ENCODE results near the gene ERVFRD-1. TPM values are rescaled to one million over a fixed set of nuclear protein-coding genes. Genes with fewer than 3 reads are reported as not detected.

ERVFRD-1 gene
- total RNA-seq, 6 experiments from 2014 or later: 0.12 TPM; not detected in 5

GRCh38 chr6:11055127-11055627 is 56.3 kb downstream of the ERVFRD-1 start:
- Histone ChIP-seq H3K27ac (peak overlapping the region; percentile 12 to 72 (median 63)), H3K9me3 (no peaks in the 10 kb centered on the region), H3K4me1 (peaks cover 0 to 56% (median 15%) of the 10 kb centered on the region in 4 donors), H3K4me3 (no peak overlapping the region), H3K27me3 (no peaks in the 10 kb centered on the region), H3K36me3 (no peaks in the 10 kb centered on the region)
- intact Hi-C loops (cut with DNase I): no loop called here
- WGBS (ENCODE audit: insufficient coverage, low coverage, low lambda C conversion rate, missing lambda C conversion rate): 14% methylated on average over 4 of the region's 4 CpGs
- ATAC-seq (peak; percentile 57 to 79 (median 62)), DNase-seq (no peak)
- TF ChIP-seq CTCF (IDR thresholded peaks at IDR 0.05): no peak
- no peak for TF ChIP-seq POLR2A (IDR thresholded peaks at IDR 0.05)

GRCh38 chr6:11054722-11055121 is 56.8 kb downstream of the ERVFRD-1 start:
- TF ChIP-seq POLR2A (IDR thresholded peaks at IDR 0.05) (no peak), CTCF (IDR thresholded peaks at IDR 0.05) (no peak)
- intact Hi-C loops (cut with DNase I): no loop called here
- peak in 3 of 4 donors; percentile 2 to 40 (median 2) for ATAC-seq
- H3K36me3 ChIP-seq: no peaks in the 10 kb centered on the region
- no peak overlapping the region for H3K4me3 ChIP-seq
- DNase-seq: no peak
- H3K4me1 ChIP-seq: peaks cover 0 to 56% (median 15%) of the 10 kb centered on the region in 4 donors
- no peaks in the 10 kb centered on the region for H3K9me3 ChIP-seq
- H3K27me3 ChIP-seq: no peaks in the 10 kb centered on the region
- peak overlapping the region in 2 of 3 donors; percentile 63 to 72 for H3K27ac ChIP-seq
- WGBS (ENCODE audit: insufficient coverage, low coverage, low lambda C conversion rate, missing lambda C conversion rate): 27% methylated on average over 1 of the region's 1 CpG

- WGBS (ENCODE audit: insufficient coverage, low coverage, low lambda C conversion rate, missing lambda C conversion rate): 18% methylated on average over 5 of the region's 5 CpGs
- Histone ChIP-seq H3K27ac (peak overlapping the region in 1 of 3 donors; percentile 66), H3K27me3 (no peaks in the 10 kb centered on the region), H3K9me3 (no peaks in the 10 kb centered on the region), H3K4me1 (peaks cover 0 to 53% (median 15%) of the 10 kb centered on the region in 4 donors), H3K4me3 (no peak overlapping the region), H3K36me3 (no peaks in the 10 kb centered on the region)
- peak in 2 of 3 donors; percentile 31 to 68 for DNase-seq
- ATAC-seq: peak; percentile 74 to 91 (median 80)
- no peak for TF ChIP-seq POLR2A (IDR thresholded peaks at IDR 0.05)
- TF ChIP-seq CTCF (IDR thresholded peaks at IDR 0.05): no peak
- intact Hi-C loops (cut with DNase I): no loop called here
Observed at GRCh38 chr6:11053307-11053706, 58.2 kb downstream of the ERVFRD-1 start.

Small RNA genes lying within 50 kb of the gene (small RNA-seq; reads per million reads assigned to genes)
- gene AL136139.1: 0 reads per million in 2 experiments

Other genes with a start within 250 kb of the ERVFRD-1 start
- not detected for gene GCM2, start 229.7 kb downstream of the ERVFRD-1 start, total RNA-seq
- under 1 TPM in 1 of 6 experiments, not detected in 5; 0.20 TPM for gene SYCP2L, start 224.7 kb downstream of the ERVFRD-1 start, total RNA-seq
- gene ELOVL2, start 67.4 kb downstream of the ERVFRD-1 start, total RNA-seq: 10 to 100 TPM in 5 of 6 experiments, 1 to 10 TPM in 1; 7.1 to 24.4 (median 14.4) TPM
- gene SMIM13, start 17.9 kb downstream of the ERVFRD-1 start, total RNA-seq: 1 to 10 TPM; 6.4 to 9.5 (median 7.6) TPM
- gene NEDD9, start 120.9 kb upstream of the ERVFRD-1 start, total RNA-seq: 10 to 100 TPM in 4 of 6 experiments, 1 to 10 TPM in 2; 5.1 to 59.8 (median 26.2) TPM

All from right lobe of liver (tissue), 6 donors.